Fibroblast of peridontal ligament (primary cell): ENCODE data around the gene NECAP2.

ENCODE experiments used
- DNase-seq: peaks from one replicate; pipeline ENCODE4 v3.0.0-alpha.2; 2010; ENCODE audit errors: extremely low read depth

NECAP2 gene

GRCh38 chr1:16440470-16441281, at the start of gene NECAP2:
NECAP2 (plus strand) TSS chr1:16440724; CDS start chr1:16440762, 38 bp downstream.
- DNase-seq, result peak; percentile 90

GRCh38 chr1:16391411-16391810, 49.1 kb upstream of the NECAP2 start:
- DNase-seq, result no peak

GRCh38 chr1:16392740-16393569, 47.6 kb upstream of the NECAP2 start:
- peak; percentile 37 for DNase-seq

- no peak for DNase-seq
Measured at GRCh38 chr1:16393570-16394521, 46.7 kb upstream of the NECAP2 start.

- no peak for DNase-seq
Measured at GRCh38 chr1:16394977-16395376, 45.5 kb upstream of the NECAP2 start.

- peak; percentile 87 for DNase-seq
Measured at GRCh38 chr1:16396591-16396990, 43.9 kb upstream of the NECAP2 start.

- DNase-seq, result no peak
Measured at GRCh38 chr1:16397120-16397519, 43.4 kb upstream of the NECAP2 start.

GRCh38 chr1:16398371-16398953, 42.1 kb upstream of the NECAP2 start:
- no peak for DNase-seq

- DNase-seq, result no peak
Measured at GRCh38 chr1:16402742-16403141, 37.8 kb upstream of the NECAP2 start.

- no peak for DNase-seq
Measured at GRCh38 chr1:16405441-16405840, 35.1 kb upstream of the NECAP2 start.

- no peak for DNase-seq
Measured at GRCh38 chr1:16406868-16407267, 33.7 kb upstream of the NECAP2 start.

- no peak for DNase-seq
Measured at GRCh38 chr1:16409536-16410152, 30.9 kb upstream of the NECAP2 start.

- no peak for DNase-seq
Measured at GRCh38 chr1:16410803-16411202, 29.7 kb upstream of the NECAP2 start.

- no peak for DNase-seq
Measured at GRCh38 chr1:16413191-16413590, 27.3 kb upstream of the NECAP2 start.

- DNase-seq, result peak; percentile 19
Measured at GRCh38 chr1:16418823-16419425, 21.6 kb upstream of the NECAP2 start.

GRCh38 chr1:16420424-16421118, 20.0 kb upstream of the NECAP2 start:
- DNase-seq, result no peak

GRCh38 chr1:16421201-16421600, 19.3 kb upstream of the NECAP2 start:
- DNase-seq, result no peak

- no peak for DNase-seq
Measured at GRCh38 chr1:16422041-16422440, 18.5 kb upstream of the NECAP2 start.

GRCh38 chr1:16425125-16426025, 15.1 kb upstream of the NECAP2 start:
- DNase-seq, result no peak
